Activated CD8-positive, alpha-beta memory T cell treated with anti-CD3 and anti-CD28 coated beads, Interleukin-2, amount 50 U/mL, for 4 hours (primary cell): ENCODE data around the gene COX5A.

Source experiments
- DNase-seq: peaks from one replicate; pipeline ENCODE4 v3.0.0-alpha.2; 2020

COX5A gene

DNA sequence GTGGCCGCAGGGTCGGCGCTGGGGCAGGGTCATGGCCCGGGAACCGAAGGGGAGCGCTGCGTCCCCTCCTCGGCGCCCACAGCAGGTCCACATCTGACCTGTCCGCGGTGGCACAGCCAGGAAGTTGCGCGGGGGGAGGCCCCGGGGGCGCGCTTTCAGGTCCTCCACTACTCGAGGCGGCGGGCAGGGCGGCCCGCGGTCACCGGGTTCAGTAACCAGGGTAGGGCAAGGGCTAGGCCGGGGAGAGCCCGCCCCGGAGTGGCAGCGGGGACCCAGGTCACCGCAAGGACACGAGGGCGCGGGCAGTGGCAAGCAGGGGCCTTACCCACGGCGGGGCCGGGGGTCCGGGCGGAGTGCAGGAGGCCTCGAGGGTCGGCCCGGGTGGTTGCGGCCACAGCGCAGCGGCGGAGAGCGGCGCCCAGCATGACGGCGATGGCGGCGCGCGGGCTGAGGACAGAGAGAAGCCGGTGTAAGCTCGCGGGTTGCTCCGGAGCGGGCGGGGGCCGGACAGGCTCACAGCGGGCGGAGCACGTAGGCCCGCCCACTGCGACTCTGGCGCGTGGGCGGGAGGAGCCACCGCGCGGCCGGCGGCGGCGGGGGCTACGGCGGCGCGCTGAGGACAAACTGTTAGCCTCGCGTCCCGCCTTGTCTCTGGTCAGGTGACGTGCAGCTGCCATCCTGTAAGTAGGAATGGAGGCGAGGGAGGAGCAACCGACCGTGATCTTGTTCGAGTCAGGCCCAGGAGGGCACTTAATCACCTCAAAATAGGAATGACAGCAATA lies at the start of gene COX5A:
TSS of gene COX5A (minus strand) at position 484 of the 782 bp plus-strand sequence. CDS start at position 425, 59 bp downstream.
- DNase-seq: peak; percentile 90

DNA sequence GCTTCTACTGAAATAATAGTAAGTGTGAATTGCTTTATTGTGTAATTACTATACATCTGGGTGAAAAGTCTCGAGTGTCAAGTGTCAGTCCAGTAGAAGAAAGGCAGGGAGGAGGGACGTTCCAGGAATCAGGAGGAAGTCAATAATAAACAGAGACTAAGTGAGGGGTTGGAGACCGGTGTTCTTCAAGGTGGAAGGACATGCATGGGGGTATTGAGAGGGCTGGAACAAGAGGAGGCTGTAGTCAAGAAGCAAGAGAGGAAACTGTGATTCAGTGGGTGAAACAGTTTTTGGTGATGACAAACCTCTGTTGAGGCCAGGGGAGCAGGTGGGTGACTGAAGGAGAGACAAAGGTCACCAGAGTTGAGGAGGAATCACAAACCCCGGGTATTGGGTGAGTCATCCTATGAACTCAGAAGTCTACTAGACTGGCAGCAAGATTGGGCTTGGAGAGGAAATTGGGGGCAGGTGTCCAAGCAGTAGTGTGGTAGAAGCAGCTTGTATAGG lies 45.9 kb upstream of the COX5A start:
- peak; percentile 24 for DNase-seq

DNA sequence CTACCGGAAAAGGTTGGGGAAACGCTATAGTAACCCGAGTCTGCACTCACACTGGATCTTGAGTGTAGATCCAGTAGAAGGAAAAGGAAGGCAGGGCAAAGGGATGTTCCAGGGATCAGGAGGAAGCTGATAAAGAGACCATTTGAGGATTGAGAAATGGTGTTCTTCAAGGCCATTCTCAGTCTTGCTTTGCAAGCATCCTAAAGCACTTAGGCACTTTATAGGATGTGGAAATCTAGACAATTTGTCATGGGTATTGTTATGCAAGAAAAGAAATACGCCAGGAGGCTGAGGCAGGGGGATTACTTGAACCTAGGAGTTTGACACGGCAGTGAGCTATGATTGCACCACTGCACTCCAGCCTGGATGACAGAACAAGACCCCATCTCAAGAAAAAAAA lies 44.3 kb upstream of the COX5A start:
- no peak for DNase-seq

DNA sequence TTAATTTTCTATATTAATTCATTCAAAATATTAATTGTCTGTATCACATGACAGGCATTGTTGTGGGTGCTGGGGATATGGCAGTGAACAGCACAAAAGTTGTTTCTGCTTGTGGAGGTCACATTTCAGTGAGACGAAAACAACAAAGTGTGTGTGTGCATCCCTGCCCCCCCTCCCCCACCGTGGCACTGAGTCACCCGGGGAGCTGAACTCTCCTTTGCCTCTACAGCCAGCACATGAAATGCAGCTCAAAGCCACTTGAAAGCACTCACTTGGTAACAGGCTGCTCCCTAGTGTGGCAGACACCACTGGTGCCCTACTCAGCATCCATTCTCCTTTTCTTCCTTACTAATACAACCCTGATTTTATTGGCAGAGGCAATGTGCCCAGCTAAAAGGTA lies 40.6 kb upstream of the COX5A start:
- DNase-seq: peak; percentile 55

DNA sequence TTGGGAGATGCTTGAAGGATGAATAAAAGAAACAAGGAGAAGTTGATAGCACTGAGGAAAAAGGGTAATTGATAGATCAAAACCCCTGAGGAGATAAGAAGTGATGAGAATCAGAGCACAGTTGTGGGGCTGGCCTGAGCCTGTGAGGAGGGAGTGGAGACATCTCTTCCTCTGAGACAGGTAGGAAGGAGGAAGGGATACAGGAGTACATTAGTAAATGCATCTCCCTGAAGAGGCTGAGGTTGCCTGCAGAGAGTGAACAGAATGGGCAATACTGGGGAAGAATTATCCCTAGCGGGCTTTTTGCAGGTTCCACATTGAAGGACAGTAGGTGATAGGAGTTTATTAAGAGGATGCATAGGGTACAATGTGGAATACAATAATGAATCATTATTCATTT lies 40.2 kb upstream of the COX5A start:
- no peak for DNase-seq

DNA sequence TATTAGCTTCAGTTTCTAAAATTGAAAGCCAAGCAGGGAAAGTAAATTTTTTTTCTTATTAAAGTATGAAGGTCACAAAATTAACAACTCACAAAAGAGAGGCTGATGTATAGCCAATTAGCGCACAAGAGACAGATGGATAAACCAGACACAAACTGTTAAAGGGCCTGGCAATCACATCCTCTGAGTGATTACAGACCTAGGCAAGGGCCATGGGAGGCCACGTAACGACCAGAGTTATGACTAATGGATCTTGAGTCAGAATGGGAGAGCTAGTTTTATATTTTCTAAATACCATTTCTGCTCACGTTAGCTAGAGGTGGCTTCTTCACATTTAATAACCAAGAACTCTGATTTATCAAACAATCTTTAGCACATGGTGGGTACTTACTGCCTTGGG lies 39.7 kb upstream of the COX5A start:
- no peak for DNase-seq

DNA sequence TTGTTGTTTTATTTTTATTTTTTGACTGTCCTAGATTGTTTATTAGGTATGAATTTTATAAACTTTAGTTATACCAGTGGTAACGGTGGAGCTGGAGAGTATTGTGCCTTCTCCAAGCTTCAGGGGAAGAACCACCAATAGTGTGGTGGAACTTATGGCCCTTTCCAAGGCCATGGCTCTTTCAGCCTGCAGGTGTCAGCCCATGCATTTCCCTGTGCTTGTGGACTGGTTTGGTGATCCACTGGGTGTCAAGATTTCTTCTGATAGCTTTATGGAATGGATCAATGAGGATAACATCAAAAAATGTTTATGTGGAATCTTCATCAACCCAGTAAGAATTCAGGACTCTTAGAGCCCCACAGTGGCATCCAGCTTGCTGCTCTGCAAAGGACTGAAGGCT lies 38.3 kb upstream of the COX5A start:
- no peak for DNase-seq

DNA sequence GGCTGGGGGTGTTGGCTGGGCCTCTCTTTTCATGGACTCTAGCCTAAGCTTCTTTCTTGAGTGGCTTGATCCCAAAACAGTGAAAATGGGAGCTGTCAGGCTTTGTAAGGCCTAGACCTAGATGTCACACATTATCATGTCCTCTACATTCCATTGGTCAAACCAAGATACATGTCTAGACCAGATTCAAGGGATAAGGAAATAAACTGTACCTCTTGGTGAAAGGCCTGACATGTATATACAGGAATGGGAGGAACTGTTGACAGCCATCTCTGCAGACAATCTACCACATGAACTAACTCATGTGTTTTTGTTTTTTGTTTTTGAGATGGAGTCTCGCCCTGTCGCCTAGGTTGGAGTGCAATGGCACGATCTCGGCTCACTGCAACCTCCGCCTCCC lies 29.8 kb upstream of the COX5A start:
- no peak for DNase-seq

DNA sequence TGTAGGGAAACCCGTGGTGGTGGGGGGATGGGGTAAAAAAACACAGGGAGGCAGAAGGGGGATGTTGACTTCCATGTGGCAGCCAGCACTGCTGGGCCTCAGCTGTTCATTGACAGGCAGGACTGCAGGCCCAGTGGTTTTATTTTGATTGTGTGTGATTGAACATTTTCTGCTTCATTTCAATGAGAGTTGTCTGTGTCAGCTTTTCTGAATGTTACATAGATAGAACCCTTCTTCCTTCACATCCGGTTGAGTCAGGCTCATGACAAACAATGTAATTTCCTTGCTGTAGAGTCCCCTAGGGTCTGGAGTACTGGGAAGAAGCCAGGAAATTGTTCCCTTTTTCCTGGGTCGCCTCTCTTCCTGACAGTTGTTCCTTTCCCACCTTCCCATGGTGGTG lies 26.9 kb upstream of the COX5A start:
- DNase-seq: no peak

DNA sequence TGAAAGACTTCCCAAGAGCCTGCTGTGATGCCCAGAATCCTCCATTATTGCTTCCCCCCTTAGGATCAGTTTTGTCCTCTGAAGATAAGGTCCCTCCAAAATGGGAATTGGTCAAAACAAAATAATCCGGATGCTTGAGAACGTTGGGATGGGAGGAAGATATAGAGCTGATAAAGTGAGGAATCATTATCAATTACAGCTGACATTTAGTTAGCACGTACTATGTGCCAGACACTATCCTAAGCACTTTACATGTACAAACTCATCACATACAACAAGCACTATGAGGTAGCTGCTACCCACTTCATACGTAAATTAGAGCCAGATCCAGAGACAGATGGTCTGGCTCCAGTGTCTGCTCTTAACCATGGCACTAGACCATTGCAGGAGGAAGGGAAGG lies 25.3 kb upstream of the COX5A start:
- no peak for DNase-seq

DNA sequence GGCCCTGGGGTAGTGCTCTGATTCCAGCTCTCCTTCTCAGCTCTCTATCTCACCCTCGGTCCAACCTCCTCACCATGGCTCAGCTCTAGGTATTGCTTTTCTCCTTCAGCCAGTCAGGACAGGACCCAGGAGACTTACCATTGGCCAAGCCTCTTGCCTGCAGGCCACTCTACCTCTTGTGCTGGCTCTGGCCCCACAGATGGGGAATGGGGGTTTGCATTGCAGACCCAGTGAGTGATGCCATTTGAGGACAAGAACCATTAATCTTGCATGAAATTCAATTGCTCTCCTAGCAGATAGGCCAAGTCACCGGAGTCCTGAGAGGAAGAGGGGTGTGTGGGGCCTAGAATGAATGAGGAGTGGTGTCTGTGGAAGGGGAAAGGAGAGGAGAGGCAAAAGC lies 24.8 kb upstream of the COX5A start:
- DNase-seq: no peak

DNA sequence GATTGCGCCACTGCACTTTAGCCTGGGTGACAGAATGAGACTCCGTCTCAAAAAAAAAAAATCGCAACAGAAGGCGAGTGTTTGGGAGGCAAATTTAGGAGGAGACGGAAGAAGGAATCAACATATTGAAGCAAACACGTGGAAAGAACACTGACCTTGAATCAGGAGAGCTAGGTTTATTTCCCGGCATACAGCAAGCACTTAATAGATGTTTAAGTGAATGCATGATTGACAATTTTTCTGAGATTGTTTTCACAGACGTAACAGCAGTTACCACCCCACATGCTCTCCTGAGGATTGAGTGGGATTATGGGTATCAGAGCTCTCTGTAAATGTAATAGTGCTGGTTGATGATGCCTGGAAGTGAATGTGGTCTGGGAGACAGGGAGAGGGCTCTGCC lies 24.3 kb upstream of the COX5A start:
- DNase-seq: no peak

DNA sequence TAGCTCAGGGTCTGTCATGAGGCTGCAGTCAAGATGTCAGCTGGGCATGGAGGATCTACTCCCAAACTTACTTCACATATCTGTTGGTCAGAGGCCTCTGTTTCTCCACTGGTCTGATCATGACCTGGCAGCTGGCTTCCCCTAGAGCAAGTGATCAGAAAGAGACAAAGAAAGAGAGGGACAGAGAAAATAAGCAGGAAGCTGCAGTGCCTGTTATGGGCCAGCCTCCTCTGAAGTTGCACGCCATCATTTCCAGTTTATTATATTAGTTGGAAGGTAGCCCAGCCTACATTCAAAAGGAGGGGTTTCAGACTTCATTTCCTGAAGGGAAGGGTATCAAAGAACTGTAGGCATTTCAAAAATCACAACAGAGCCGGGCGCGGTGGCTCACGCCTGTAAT lies 23.7 kb upstream of the COX5A start:
- DNase-seq: no peak

DNA sequence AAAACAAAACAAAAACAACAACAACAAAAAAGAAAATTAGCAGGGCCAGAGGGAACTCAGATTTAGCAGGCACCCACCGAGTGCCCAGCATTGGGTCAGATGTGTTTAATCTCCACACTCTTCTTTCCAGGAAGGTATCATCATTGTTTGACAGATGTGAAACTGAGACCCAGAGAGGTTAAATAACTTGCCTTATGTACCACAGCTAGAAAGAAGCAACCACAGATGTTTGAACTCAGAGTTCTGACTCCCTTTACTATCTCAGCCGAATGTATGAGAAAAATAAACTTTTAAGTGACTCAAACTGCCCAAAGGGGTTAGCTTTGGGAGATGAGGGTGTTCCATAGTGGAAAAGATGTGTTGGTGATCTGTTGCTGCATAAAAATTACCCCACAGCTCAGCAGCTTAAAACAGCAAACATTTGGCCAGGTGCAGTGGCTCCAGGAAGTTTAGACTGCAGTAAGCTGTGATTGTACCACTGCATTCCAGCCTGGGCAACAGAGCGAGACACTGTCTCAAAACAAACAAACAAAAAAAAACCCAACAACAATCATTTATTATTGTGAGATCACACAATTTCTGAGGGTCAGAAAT lies 23.2 kb upstream of the COX5A start:
- no peak for DNase-seq

DNA sequence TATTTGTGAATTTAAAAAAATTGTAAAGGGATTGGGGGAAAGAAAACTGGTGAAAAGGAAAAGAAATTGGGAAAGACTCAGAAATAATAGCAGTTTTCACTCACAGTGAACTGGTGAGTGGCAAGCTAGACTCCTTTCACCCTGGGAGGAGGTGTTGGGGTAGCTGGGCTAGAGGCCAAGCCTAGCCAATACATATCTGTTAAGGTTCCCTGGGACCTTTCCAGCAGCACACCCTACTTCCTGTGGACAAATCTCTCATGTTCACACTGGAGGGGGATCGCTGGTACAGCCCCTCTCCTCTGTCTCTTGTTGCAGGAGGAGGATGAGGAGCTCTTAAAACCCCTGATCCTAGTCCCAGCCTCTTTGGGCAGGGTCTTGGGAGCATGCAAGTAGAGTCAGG lies 22.4 kb upstream of the COX5A start:
- DNase-seq: no peak

DNA sequence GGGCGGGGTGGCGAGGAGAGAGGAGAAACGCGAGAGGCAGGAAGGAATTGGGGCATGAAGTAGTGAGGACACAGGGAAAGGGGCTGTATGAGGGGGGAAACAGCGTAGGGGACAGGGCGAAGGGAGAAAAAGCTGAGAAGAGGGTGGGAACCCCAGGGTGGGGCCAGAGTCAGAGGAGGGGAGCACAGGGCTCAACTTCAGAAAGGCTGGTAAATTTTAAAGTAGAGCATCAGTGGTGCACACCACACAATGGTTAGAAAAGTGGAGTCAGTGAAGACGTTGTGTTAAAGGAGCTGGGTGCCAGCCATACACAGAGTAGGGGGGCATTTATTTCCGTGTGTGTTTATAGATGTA lies 21.7 kb upstream of the COX5A start:
- no peak for DNase-seq

DNA sequence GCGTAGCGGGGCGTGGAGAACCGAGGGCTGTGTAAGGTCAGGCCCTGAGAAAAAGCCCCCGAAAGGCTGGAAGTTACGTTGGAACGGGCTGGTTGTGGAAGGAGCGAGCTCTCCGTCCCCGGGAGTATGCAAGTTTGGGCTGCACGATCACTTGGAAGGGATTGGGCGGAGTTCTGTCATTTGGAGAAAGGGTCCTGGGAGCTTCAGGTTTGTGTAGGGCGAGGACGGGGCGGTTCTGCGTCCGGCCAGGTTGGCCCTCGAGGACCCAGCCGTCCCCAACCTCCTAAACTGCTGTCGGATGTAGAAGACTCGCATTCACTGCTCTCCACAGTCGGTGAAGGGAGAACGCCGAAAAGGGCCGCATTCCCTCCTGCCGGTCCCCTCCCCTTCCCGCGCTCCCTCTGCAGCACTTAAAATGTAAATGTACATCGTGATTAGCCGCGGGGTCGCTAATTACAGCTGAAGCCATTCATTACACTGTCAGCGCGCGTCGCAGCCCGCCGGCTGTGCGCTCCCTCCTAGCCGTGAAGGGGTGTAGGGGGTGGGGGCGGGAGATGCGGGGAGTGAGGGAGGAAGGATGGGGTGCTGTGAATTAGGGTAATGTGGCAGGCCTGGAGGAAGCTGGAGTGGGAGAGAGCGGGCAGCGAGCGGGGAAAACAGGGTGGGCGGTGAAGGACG lies 21.2 kb upstream of the COX5A start:
- DNase-seq: no peak

DNA sequence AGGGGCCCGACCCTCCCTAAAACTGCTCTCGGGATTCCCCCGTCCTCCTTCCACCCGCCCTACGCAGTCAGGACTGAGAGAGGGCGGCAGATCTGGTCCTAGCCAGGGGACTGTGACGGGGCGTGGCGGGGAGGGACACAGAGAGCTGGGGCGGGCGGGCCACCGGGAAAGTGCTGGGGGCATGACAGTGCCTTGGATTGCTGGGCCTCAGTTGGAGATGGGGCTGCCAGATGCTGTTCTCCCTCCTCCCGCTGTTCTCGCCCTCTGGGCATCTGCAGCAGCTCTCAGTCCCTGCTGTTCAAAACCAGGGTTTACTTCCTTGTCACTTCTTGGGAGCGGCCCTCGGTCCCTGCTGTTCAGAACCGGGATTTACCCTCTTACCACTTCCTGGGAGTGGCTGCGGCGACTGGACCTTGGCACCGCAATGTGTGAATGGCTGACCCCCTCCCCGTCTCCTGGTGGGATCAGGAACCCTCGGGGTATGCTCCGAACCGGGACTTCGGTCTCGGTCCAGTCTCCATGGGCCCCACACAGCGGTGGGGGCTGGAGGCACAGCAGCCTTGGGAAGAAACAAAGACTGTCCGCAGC lies 20.5 kb upstream of the COX5A start:
- no peak for DNase-seq

DNA sequence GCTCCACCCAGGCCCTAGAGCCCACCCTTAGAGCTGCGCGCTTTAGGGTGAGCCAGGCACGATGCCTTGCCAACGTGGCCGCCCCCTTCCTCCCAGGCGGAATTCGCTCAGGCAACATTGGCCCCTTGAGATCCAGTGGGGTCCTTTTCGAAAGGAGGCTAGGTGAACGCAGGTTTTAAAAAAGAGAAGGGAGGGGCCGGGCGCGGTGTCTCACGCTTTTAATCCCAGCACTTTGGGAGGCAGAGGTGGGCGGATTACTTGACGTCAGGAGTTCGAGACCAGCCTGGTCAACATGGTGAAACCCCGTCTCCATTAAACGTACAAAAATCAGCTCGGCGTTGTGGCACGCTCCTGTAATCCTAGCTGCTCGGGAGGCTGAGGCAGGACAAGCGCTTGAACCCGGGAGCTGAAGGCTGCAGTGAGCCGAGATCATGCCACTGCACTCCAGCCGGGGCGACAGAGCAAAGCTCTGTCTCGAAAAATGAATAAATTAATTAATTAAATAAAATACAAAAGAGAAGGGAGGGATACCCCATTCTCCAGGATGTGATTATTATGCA lies 19.7 kb upstream of the COX5A start:
- no peak for DNase-seq

DNA sequence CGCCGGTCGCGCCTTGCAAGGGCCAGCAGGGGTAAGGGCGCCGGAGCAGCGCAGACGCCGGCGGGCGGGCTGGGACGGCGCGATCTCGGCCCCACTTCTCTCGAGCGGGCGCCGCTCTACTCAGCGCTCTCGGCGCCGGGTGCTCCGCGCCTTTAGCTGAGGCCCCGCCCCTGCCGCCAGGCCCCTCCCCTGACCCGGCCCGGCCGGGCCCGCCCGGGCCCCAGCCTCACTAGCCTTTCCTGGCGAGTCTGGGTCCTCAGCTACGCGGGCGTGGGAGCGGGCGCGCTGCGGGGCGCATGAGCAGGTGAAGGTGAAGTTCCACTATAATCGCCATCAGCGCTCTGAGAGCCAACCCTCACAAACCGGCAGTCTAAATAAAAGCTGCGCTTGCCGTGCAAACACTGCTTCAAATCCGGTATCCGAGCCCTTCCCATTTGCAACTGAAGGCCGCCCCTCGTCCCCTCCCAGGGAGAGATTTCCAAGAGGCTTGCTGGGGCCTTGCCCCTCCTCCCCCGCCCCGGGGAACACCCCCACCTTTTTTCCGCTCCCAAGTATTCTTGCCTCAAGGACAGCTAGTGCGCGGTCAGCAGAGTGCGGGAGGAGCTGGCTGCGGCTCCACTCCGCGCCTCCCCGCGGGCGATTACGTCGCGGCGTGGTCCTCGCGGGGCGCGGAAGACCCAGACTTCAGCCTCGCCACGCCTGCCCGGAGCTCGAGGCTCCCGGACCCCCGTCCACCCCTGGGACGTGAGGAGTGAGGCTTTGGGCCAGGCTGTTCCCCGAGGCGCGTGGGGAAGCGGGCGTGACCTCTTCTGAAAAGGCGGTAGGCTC lies 19.0 kb upstream of the COX5A start, which contains the start of gene RPP25:
TSS of gene RPP25 (minus strand) at position 125 of the 828 bp plus-strand sequence. CDS start 189 bp downstream, outside the sequence.
- DNase-seq: peak; percentile 77

DNA sequence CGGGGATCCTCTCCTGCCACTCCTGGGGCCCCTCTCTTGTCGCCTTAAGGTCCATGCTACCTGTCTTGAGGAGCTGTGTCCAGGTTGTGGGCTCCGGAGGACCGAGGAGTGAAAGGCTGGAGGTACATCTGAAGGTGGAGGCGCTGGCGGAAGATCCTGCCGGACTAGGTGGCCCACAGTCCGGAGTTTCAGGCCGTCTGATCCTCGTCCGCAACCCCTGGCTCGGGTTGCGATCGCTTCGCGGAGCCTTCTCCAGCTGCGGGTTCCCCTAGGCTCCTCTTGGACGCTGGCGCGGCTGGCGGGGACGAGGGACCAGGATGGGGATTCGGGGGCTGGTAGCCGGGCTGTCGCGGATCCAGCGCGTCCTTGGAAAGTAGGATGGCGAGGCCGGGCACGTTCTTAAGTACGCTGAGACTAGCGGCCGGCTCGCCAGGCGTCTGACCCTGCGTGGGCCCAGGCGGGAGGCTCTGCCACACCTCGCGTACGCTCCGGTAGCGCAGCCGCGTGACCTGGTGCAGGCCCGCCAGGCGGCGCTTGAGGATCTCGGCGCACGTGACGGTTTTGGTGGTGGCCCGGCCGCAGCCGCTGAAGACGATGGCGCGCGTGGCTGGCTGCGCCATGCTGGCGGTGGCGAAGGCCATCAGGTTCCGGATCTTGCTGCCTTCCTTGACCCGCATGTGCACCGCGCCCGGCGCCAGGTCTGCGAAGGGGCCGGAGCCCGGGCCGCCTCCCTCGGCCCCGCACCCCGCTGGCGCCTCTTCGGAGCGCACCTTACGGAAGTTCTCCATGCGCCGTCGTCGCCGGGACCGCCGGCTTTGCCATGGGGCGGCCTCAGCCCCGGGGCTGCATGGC lies 18.1 kb upstream of the COX5A start:
- peak; percentile 74 for DNase-seq
